HepG2 (cell line): ENCODE measurements around the gene NDST1. TPM values are rescaled to one million over a fixed set of nuclear protein-coding genes. Genes with fewer than 3 reads are reported as not detected.

Experiments
- ATAC-seq: fragments of 200-7000 bp; cut with Tn5 transposase; 3 replicates; pipeline ENCODE4 v1.9.1; 2020; ENCODE audit warnings: mild to moderate bottlenecking, moderate library complexity
- BruUV-seq: library from RNA; stranded (reverse); fragments of 400-500 nt; replicated peaks from 2 replicates; lab custom pipeline; 2021; lab: Mats Ljungman, UMichigan
- CTCF ChIA-PET: fragments of 300-600 bp; formaldehyde crosslinking; extraction: SDS; loops from one replicate; lab custom pipeline; 2021; ENCODE audit warnings: low total read pairs, inconsistent platforms, low intra/inter-chr PET ratio; lab: Yijun Ruan, JAX
- POLR2A ChIA-PET: fragments of 350-600 bp; sonication (Branson Sonifier 250); formaldehyde crosslinking; loops from one replicate; lab custom pipeline; 2020; ENCODE audit warnings: antibody characterized with exemption, inconsistent platforms; lab: Yijun Ruan, JAX
- DNase-seq: peaks from one replicate; pipeline ENCODE4 v3.0.0-alpha.2; 2015; ENCODE audit warnings: low spot score
- FAIRE-seq: peaks from 3 replicates; lab custom pipeline; 2011; peaks lifted over from hg19 to GRCh38; lab: Jason Lieb, UNC
- H2AFZ ChIP-seq: one replicate; pipeline ENCODE4 v1.6.1; 2011; ENCODE audit warnings: low read length, inconsistent platforms
- H3K27ac ChIP-seq: fragments of 300-600 bp; 3 replicates; pipeline ENCODE4 v1.8.0; 2011; ENCODE audit warnings: mixed run types, mild to moderate bottlenecking, mixed read lengths, low read length, inconsistent platforms; ENCODE audit not compliant: insufficient read depth; ENCODE audit errors: extremely low read length
- H3K27me3 ChIP-seq, 2 experiments: fragments of 200-600 bp in 1 of 2; 2 replicates in 1 of 2; 3 replicates in 1 of 2; pipeline versions ENCODE4 v1.6.0 to v1.8.0; 2011; ENCODE audit warnings: low read length in 2 of 2, mild to moderate bottlenecking in 2 of 2, moderate library complexity in 2 of 2, inconsistent platforms in 1 of 2; ENCODE audit not compliant: insufficient read depth in 2 of 2, control insufficient read depth in 1 of 2
- H3K36me3 ChIP-seq, 2 experiments: fragments of 200-600 bp in 1 of 2; replicated peaks in 1 of 2; 2 replicates in 1 of 2; 3 replicates in 1 of 2; pipeline versions ENCODE4 v1.5.1 to v1.8.0; 2011; ENCODE audit warnings: low read length in 2 of 2, inconsistent platforms in 1 of 2; ENCODE audit not compliant: insufficient read depth in 2 of 2, control insufficient read depth in 1 of 2
- H3K4me1 ChIP-seq: 2 replicates; pipeline ENCODE4 v1.5.1; 2012; ENCODE audit warnings: low read length, inconsistent platforms; ENCODE audit not compliant: insufficient read depth
- H3K4me2 ChIP-seq: 2 replicates; pipeline ENCODE4 v1.6.0; 2011; ENCODE audit warnings: low read depth, low read length, inconsistent platforms
- H3K4me3 ChIP-seq, 3 experiments: fragments of 200-600 bp in 1 of 3; sonication (generic), shearing (Covaris generic) in 1 of 3; replicated peaks in 1 of 3; 2 replicates each; pipeline ENCODE4 v1.5.1; 2011 to 2016; ENCODE audit warnings: low read length in 3 of 3, inconsistent platforms in 2 of 3, low read depth in 2 of 3, mild to moderate bottlenecking in 2 of 3, control low read depth in 1 of 3, mixed read lengths in 1 of 3; ENCODE audit not compliant: insufficient read depth in 1 of 3
- H3K79me2 ChIP-seq: one replicate; pipeline ENCODE4 v1.6.1; 2011; ENCODE audit warnings: low read length, inconsistent platforms; ENCODE audit not compliant: insufficient read depth
- H3K9ac ChIP-seq: 2 replicates; pipeline ENCODE4 v1.6.0; 2011; ENCODE audit warnings: mild to moderate bottlenecking, low read depth, low read length, inconsistent platforms; ENCODE audit not compliant: insufficient read depth
- H3K9me3 ChIP-seq: 2 replicates; pipeline ENCODE4 v1.5.1; 2012; ENCODE audit warnings: mild to moderate bottlenecking, low read length
- H4K20me1 ChIP-seq: 2 replicates; pipeline ENCODE4 v1.6.0; 2011; ENCODE audit warnings: inconsistent platforms, mild to moderate bottlenecking, low read length, moderate library complexity; ENCODE audit not compliant: insufficient read depth
- AGO1 ChIP-seq: fragments of 200-400 bp; formaldehyde crosslinking; IDR thresholded peaks from 2 replicates; pipeline ENCODE4 v1.6.1; 2017; ENCODE audit warnings: mild to moderate bottlenecking, low read depth, low read length, moderate library complexity; ENCODE audit not compliant: poor library complexity, severe bottlenecking
- CC2D1A ChIP-seq: sonication (generic); formaldehyde crosslinking; IDR thresholded peaks from 2 replicates; pipeline ENCODE4 v1.8.1; 2023; ENCODE audit warnings: mild to moderate bottlenecking, missing genetic modification reagents
- GFI1 ChIP-seq: sonication (generic); formaldehyde crosslinking; IDR thresholded peaks from 2 replicates; pipeline ENCODE4 v1.5.0; 2020; ENCODE audit warnings: missing genetic modification reagents, mild to moderate bottlenecking, borderline replicate concordance
- HMG20A ChIP-seq: IDR thresholded peaks from 2 replicates; pipeline ENCODE4 v1.6.1; 2016; ENCODE audit warnings: borderline replicate concordance
- MED8 ChIP-seq: sonication (generic); formaldehyde crosslinking; IDR thresholded peaks from 2 replicates; pipeline ENCODE4 v1.8.1; 2023; ENCODE audit warnings: mild to moderate bottlenecking, missing genetic modification reagents; ENCODE audit not compliant: insufficient replicate concordance
- SOX5 ChIP-seq: IDR thresholded peaks from 2 replicates; pipeline ENCODE4 v1.6.1; 2016; ENCODE audit warnings: borderline replicate concordance
- ZNF383 ChIP-seq: sonication (generic); formaldehyde crosslinking; IDR thresholded peaks from 2 replicates; pipeline ENCODE4 v1.4.0; 2020; ENCODE audit warnings: missing genetic modification reagents, mild to moderate bottlenecking, borderline replicate concordance
- ZNF761 ChIP-seq: sonication (generic); formaldehyde crosslinking; conservative IDR thresholded peaks from 2 replicates; pipeline ENCODE4 v1.4.0; 2020; ENCODE audit warnings: mild to moderate bottlenecking, missing genetic modification reagents
- WGBS: methylation state at CpG from one replicate; pipeline ENCODE4 v1.1.6; 2017; ENCODE audit warnings: low lambda C conversion rate; 5-methylcytosine and 5-hydroxymethylcytosine counted together
- in situ Hi-C: cut with HindIII; loops from 2 replicates; pipeline ENCODE4 v1.10.0; 2017; ENCODE audit warnings: low pct_unique_long_range_greater_than_20kb; ENCODE audit not compliant: extremely low pct_ligation_motif_present
- intact Hi-C: fragments of 100-400 bp; cut with micrococcal nuclease; formaldehyde crosslinking; loops from one replicate; pipeline ENCODE4 v1.10.0; 2022; ENCODE audit not compliant: unreplicated experiment
- polyA plus RNA-seq, 8 experiments: library from polyadenylated mRNA; depleted of rRNA in 3 of 8; stranded (reverse) in 7 of 8; unstranded in 1 of 8; fragments of >200 nt; fragmentation: Illumina TruSeq in 4 of 8; extraction: Trizol in 4 of 8; gene quantifications; 2 replicates each; pipeline versions ENCODE4 v1.2.1 to v1.2.3, GENCODE V29; 2011 to 2016; ENCODE audit warnings: low read depth in 4 of 8, missing spikeins in 1 of 8, mixed read lengths in 1 of 8; ENCODE audit not compliant: insufficient read depth in 1 of 8
- total RNA-seq, 5 experiments: library from RNA; depleted of rRNA; stranded (reverse); fragments of >200 nt; fragmentation: Illumina TruSeq; extraction: Trizol; gene quantifications; 2 replicates each; pipeline ENCODE4 v1.2.3, GENCODE V29; 2016; ENCODE audit warnings: low read depth in 1 of 5
- TF ChIP-seq, protein P1 (sequence below): sonication (generic); formaldehyde crosslinking; IDR thresholded peaks from 2 replicates; pipeline ENCODE4 v1.4.0; 2020; ENCODE audit warnings: missing genetic modification reagents
- TF ChIP-seq, protein P2 (sequence below): sonication (generic); formaldehyde crosslinking; IDR thresholded peaks from 2 replicates; pipeline ENCODE4 v1.9.0; 2021; ENCODE audit warnings: mild to moderate bottlenecking, missing genetic modification reagents
- TF ChIP-seq, protein P3 (sequence below): sonication (generic); formaldehyde crosslinking; IDR thresholded peaks from 2 replicates; pipeline ENCODE4 v1.5.1; 2020; ENCODE audit warnings: mild to moderate bottlenecking, missing genetic modification reagents, borderline replicate concordance

NDST1 gene
- total and polyA plus RNA-seq, 2 of the 13 experiments (the other 11 are each of a cell fraction or from before 2014, with no cell fraction given), result 23.8 to 26.2 TPM

DNA sequence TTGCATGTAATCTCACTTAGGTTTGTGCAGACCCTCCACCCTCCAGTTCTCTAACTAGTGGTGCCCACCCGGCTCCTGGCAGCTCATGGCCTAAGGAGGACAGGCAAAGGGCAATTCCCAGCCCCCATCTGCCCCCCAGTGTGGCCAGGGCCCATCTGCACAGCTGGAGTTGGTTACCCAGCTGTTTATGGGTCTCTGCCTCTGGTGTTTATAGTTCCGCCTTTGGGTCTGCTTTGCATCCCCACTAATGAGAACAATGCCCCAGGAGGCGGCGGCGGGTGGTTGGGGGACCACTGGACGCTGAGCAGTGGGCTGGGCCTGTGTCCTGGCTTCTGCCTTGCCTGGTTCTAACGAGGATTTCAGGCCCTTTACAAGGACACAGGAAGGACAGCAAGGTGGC lies 62.4 kb downstream of the NDST1 start:
- Histone ChIP-seq H3K27me3 (no peaks in the 10 kb centered on the region), H3K36me3 (no peaks in the 10 kb centered on the region), H3K9me3 (no peaks in the 10 kb centered on the region), H2AFZ (no peak overlapping the region), H3K4me2 (no peak overlapping the region), H3K79me2 (no peaks in the 10 kb centered on the region), H3K9ac (no peak overlapping the region), H3K4me3 (no peak overlapping the region), H3K4me1 (peaks cover 34% of the 10 kb centered on the region), H4K20me1 (no peaks in the 10 kb centered on the region), H3K27ac (no peak overlapping the region)
- DNase-seq, result no peak
- BruUV-seq, result no TSS peak
- in situ Hi-C loops, result no loop called here
- intact Hi-C loops, result loop anchor here (2.0 kb wide), 1 partner anchor 18 kb away; no protein-coding TSS in a partner anchor
- ChIA-PET CTCF (no interaction called here), POLR2A (no interaction called here)
- 53% methylated on average over 7 of the region's 7 CpGs for WGBS
- FAIRE-seq, result no peak
- no peak for ATAC-seq
- TF ChIP-seq HMG20A (CRISPR knock-in tag) (no peak), ZNF761 (CRISPR knock-in tag) (no peak), CC2D1A (CRISPR knock-in tag) (no peak), ZNF383 (no peak), GFI1 (no peak), AGO1 (no peak), SOX5 (no peak), MED8 (CRISPR knock-in tag) (no peak)
- TF ChIP-seq, protein P1, sequence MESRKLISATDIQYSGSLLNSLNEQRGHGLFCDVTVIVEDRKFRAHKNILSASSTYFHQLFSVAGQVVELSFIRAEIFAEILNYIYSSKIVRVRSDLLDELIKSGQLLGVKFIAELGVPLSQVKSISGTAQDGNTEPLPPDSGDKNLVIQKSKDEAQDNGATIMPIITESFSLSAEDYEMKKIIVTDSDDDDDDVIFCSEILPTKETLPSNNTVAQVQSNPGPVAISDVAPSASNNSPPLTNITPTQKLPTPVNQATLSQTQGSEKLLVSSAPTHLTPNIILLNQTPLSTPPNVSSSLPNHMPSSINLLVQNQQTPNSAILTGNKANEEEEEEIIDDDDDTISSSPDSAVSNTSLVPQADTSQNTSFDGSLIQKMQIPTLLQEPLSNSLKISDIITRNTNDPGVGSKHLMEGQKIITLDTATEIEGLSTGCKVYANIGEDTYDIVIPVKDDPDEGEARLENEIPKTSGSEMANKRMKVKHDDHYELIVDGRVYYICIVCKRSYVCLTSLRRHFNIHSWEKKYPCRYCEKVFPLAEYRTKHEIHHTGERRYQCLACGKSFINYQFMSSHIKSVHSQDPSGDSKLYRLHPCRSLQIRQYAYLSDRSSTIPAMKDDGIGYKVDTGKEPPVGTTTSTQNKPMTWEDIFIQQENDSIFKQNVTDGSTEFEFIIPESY (CRISPR knock-in tag), result no peak
- TF ChIP-seq, protein P2, sequence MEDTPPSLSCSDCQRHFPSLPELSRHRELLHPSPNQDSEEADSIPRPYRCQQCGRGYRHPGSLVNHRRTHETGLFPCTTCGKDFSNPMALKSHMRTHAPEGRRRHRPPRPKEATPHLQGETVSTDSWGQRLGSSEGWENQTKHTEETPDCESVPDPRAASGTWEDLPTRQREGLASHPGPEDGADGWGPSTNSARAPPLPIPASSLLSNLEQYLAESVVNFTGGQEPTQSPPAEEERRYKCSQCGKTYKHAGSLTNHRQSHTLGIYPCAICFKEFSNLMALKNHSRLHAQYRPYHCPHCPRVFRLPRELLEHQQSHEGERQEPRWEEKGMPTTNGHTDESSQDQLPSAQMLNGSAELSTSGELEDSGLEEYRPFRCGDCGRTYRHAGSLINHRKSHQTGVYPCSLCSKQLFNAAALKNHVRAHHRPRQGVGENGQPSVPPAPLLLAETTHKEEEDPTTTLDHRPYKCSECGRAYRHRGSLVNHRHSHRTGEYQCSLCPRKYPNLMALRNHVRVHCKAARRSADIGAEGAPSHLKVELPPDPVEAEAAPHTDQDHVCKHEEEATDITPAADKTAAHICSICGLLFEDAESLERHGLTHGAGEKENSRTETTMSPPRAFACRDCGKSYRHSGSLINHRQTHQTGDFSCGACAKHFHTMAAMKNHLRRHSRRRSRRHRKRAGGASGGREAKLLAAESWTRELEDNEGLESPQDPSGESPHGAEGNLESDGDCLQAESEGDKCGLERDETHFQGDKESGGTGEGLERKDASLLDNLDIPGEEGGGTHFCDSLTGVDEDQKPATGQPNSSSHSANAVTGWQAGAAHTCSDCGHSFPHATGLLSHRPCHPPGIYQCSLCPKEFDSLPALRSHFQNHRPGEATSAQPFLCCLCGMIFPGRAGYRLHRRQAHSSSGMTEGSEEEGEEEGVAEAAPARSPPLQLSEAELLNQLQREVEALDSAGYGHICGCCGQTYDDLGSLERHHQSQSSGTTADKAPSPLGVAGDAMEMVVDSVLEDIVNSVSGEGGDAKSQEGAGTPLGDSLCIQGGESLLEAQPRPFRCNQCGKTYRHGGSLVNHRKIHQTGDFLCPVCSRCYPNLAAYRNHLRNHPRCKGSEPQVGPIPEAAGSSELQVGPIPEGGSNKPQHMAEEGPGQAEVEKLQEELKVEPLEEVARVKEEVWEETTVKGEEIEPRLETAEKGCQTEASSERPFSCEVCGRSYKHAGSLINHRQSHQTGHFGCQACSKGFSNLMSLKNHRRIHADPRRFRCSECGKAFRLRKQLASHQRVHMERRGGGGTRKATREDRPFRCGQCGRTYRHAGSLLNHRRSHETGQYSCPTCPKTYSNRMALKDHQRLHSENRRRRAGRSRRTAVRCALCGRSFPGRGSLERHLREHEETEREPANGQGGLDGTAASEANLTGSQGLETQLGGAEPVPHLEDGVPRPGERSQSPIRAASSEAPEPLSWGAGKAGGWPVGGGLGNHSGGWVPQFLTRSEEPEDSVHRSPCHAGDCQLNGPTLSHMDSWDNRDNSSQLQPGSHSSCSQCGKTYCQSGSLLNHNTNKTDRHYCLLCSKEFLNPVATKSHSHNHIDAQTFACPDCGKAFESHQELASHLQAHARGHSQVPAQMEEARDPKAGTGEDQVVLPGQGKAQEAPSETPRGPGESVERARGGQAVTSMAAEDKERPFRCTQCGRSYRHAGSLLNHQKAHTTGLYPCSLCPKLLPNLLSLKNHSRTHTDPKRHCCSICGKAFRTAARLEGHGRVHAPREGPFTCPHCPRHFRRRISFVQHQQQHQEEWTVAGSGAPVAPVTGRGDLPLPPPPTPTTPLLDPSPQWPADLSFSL (CRISPR knock-in tag), result no peak
- TF ChIP-seq, protein P3, sequence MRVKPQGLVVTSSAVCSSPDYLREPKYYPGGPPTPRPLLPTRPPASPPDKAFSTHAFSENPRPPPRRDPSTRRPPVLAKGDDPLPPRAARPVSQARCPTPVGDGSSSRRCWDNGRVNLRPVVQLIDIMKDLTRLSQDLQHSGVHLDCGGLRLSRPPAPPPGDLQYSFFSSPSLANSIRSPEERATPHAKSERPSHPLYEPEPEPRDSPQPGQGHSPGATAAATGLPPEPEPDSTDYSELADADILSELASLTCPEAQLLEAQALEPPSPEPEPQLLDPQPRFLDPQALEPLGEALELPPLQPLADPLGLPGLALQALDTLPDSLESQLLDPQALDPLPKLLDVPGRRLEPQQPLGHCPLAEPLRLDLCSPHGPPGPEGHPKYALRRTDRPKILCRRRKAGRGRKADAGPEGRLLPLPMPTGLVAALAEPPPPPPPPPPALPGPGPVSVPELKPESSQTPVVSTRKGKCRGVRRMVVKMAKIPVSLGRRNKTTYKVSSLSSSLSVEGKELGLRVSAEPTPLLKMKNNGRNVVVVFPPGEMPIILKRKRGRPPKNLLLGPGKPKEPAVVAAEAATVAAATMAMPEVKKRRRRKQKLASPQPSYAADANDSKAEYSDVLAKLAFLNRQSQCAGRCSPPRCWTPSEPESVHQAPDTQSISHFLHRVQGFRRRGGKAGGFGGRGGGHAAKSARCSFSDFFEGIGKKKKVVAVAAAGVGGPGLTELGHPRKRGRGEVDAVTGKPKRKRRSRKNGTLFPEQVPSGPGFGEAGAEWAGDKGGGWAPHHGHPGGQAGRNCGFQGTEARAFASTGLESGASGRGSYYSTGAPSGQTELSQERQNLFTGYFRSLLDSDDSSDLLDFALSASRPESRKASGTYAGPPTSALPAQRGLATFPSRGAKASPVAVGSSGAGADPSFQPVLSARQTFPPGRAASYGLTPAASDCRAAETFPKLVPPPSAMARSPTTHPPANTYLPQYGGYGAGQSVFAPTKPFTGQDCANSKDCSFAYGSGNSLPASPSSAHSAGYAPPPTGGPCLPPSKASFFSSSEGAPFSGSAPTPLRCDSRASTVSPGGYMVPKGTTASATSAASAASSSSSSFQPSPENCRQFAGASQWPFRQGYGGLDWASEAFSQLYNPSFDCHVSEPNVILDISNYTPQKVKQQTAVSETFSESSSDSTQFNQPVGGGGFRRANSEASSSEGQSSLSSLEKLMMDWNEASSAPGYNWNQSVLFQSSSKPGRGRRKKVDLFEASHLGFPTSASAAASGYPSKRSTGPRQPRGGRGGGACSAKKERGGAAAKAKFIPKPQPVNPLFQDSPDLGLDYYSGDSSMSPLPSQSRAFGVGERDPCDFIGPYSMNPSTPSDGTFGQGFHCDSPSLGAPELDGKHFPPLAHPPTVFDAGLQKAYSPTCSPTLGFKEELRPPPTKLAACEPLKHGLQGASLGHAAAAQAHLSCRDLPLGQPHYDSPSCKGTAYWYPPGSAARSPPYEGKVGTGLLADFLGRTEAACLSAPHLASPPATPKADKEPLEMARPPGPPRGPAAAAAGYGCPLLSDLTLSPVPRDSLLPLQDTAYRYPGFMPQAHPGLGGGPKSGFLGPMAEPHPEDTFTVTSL, result no peak
